Activated naive CD8-positive, alpha-beta T cell treated with anti-CD3 and anti-CD28 coated beads, Interleukin-2, amount 10 ng/mL, durations not matched to agents 7 days and 5 days (primary cell): Measurements from ENCODE around the gene ANKRD36. TPM values are rescaled to one million over a fixed set of nuclear protein-coding genes. Genes with fewer than 3 reads are reported as not detected.
"Not testable (repeated sequence)": the region's sequence is repeated elsewhere in the genome, so short reads cannot be mapped to it uniquely, and the experiment has no call there.

ENCODE experiments used
- ATAC-seq: fragments of 150-1000 bp; cut with Tn5 transposase; one replicate; pipeline ENCODE4 v1.10.0; 2021; ENCODE audit warnings: low read depth, moderate library complexity
- POLR2A ChIA-PET: fragments of 350-600 bp; sonication (Branson Sonifier 250); formaldehyde crosslinking; loops from one replicate; lab custom pipeline; 2021; ENCODE audit warnings: antibody characterized with exemption; lab: Charles Lee
- DNase-seq: peaks from one replicate; pipeline ENCODE4 v3.0.0; 2021
- H3K27ac Mint-ChIP-seq: one replicate; pipeline ENCODE4 v1.8.0; 2022; ENCODE audit warnings: mild to moderate bottlenecking, mixed read lengths
- H3K27me3 Mint-ChIP-seq: one replicate; pipeline ENCODE4 v1.8.0; 2022; ENCODE audit warnings: mild to moderate bottlenecking, moderate library complexity, mixed read lengths
- H3K36me3 Mint-ChIP-seq: one replicate; pipeline ENCODE4 v1.8.0; 2021; ENCODE audit warnings: mild to moderate bottlenecking, mixed read lengths
- H3K4me1 Mint-ChIP-seq: one replicate; pipeline ENCODE4 v1.8.0; 2021; ENCODE audit warnings: mixed read lengths
- H3K4me3 Mint-ChIP-seq: one replicate; pipeline ENCODE4 v1.8.0; 2022; ENCODE audit warnings: mild to moderate bottlenecking, moderate library complexity, mixed read lengths
- H3K9me3 Mint-ChIP-seq: one replicate; pipeline ENCODE4 v1.8.0; 2021; ENCODE audit warnings: mixed read lengths
- total RNA-seq, 2 experiments: library from RNA; stranded (reverse); gene quantifications; one replicate each; pipeline ENCODE4 v1.2.3, GENCODE V29; 2021

Gene ANKRD36
- total RNA-seq, 2 experiments from 2014 or later: 68.9 to 69.3 TPM

- not testable (repeated sequence) for ATAC-seq
Measured at GRCh38 chr2:97168583-97168982, 55.6 kb downstream of the ANKRD36 start.

GRCh38 chr2:97180391-97180790 lies 67.4 kb downstream of the ANKRD36 start:
- DNase-seq, H3K4me1 Mint-ChIP-seq, H3K27me3 Mint-ChIP-seq, ATAC-seq, POLR2A ChIA-PET, H3K27ac Mint-ChIP-seq, H3K4me3 Mint-ChIP-seq, H3K9me3 Mint-ChIP-seq: not testable (repeated sequence)
- H3K36me3 Mint-ChIP-seq: peaks cover 29% of the 10 kb centered on the region

More at GRCh38 chr2:97168583-97168982, 55.6 kb downstream of the ANKRD36 start:
- H3K27ac Mint-ChIP-seq, DNase-seq, POLR2A ChIA-PET, H3K4me1 Mint-ChIP-seq, H3K27me3 Mint-ChIP-seq, H3K4me3 Mint-ChIP-seq: not testable (repeated sequence)
- H3K36me3 Mint-ChIP-seq: peaks cover 35% of the 10 kb centered on the region
- peaks cover 12% of the 10 kb centered on the region for H3K9me3 Mint-ChIP-seq

- POLR2A ChIA-PET, H3K9me3 Mint-ChIP-seq, DNase-seq, H3K4me3 Mint-ChIP-seq, H3K27ac Mint-ChIP-seq, H3K4me1 Mint-ChIP-seq, ATAC-seq, H3K27me3 Mint-ChIP-seq: not testable (repeated sequence)
- peaks cover 36% of the 10 kb centered on the region for H3K36me3 Mint-ChIP-seq
Measured at GRCh38 chr2:97195349-97195748, 82.4 kb downstream of the ANKRD36 start.

GRCh38 chr2:97197251-97197650 lies 84.3 kb downstream of the ANKRD36 start:
- H3K4me3 Mint-ChIP-seq, H3K9me3 Mint-ChIP-seq, ATAC-seq, POLR2A ChIA-PET, H3K27me3 Mint-ChIP-seq, H3K27ac Mint-ChIP-seq, DNase-seq, H3K4me1 Mint-ChIP-seq: not testable (repeated sequence)
- peaks cover 30% of the 10 kb centered on the region for H3K36me3 Mint-ChIP-seq

- H3K4me1 Mint-ChIP-seq: not testable (repeated sequence)
Measured at GRCh38 chr2:97200887-97201286, 87.9 kb downstream of the ANKRD36 start.

GRCh38 chr2:97202643-97203250 lies 89.8 kb downstream of the ANKRD36 start:
- H3K27me3 Mint-ChIP-seq, H3K27ac Mint-ChIP-seq, H3K4me3 Mint-ChIP-seq, POLR2A ChIA-PET, ATAC-seq, H3K9me3 Mint-ChIP-seq, H3K4me1 Mint-ChIP-seq, DNase-seq, H3K36me3 Mint-ChIP-seq: not testable (repeated sequence)

More at GRCh38 chr2:97200887-97201286, 87.9 kb downstream of the ANKRD36 start:
- H3K4me3 Mint-ChIP-seq, H3K27me3 Mint-ChIP-seq, POLR2A ChIA-PET, ATAC-seq, H3K9me3 Mint-ChIP-seq, DNase-seq, H3K27ac Mint-ChIP-seq: not testable (repeated sequence)
- peaks cover 14% of the 10 kb centered on the region for H3K36me3 Mint-ChIP-seq

- Mint-ChIP-seq H3K4me3 (no peak overlapping the region), H3K36me3 (peaks cover 20% of the 10 kb centered on the region), H3K27me3 (no peaks in the 10 kb centered on the region)
Measured at GRCh38 chr2:97210325-97210724, 97.4 kb downstream of the ANKRD36 start.

GRCh38 chr2:97215025-97215424 lies 102.1 kb downstream of the ANKRD36 start:
- H3K4me1 Mint-ChIP-seq, POLR2A ChIA-PET, H3K4me3 Mint-ChIP-seq, H3K9me3 Mint-ChIP-seq, DNase-seq, ATAC-seq, H3K27me3 Mint-ChIP-seq, H3K27ac Mint-ChIP-seq: not testable (repeated sequence)
- H3K36me3 Mint-ChIP-seq: peaks cover 30% of the 10 kb centered on the region

More at GRCh38 chr2:97210325-97210724, 97.4 kb downstream of the ANKRD36 start:
- Mint-ChIP-seq H3K27ac (no peak overlapping the region), H3K9me3 (no peaks in the 10 kb centered on the region), H3K4me1 (no peaks in the 10 kb centered on the region)
- ATAC-seq: no peak
- POLR2A ChIA-PET: no interaction called here
- DNase-seq: no peak

- H3K27me3 Mint-ChIP-seq, POLR2A ChIA-PET, DNase-seq, H3K4me3 Mint-ChIP-seq, H3K4me1 Mint-ChIP-seq, ATAC-seq, H3K27ac Mint-ChIP-seq, H3K9me3 Mint-ChIP-seq: not testable (repeated sequence)
- peaks cover 37% of the 10 kb centered on the region for H3K36me3 Mint-ChIP-seq
Measured at GRCh38 chr2:97230848-97231585, 118.1 kb downstream of the ANKRD36 start.

- H3K36me3 Mint-ChIP-seq: peaks cover 22% of the 10 kb centered on the region
- DNase-seq, ATAC-seq, H3K27ac Mint-ChIP-seq, POLR2A ChIA-PET, H3K27me3 Mint-ChIP-seq, H3K9me3 Mint-ChIP-seq, H3K4me1 Mint-ChIP-seq, H3K4me3 Mint-ChIP-seq: not testable (repeated sequence)
Measured at GRCh38 chr2:97232981-97233380, 120.0 kb downstream of the ANKRD36 start.

GRCh38 chr2:97233660-97234295 lies 120.8 kb downstream of the ANKRD36 start:
- ATAC-seq, H3K9me3 Mint-ChIP-seq, H3K4me1 Mint-ChIP-seq, H3K27ac Mint-ChIP-seq, POLR2A ChIA-PET, DNase-seq, H3K27me3 Mint-ChIP-seq, H3K4me3 Mint-ChIP-seq: not testable (repeated sequence)
- H3K36me3 Mint-ChIP-seq: peaks cover 17% of the 10 kb centered on the region

- not testable (repeated sequence) for H3K27ac Mint-ChIP-seq
Measured at GRCh38 chr2:97261192-97261591, 148.2 kb downstream of the ANKRD36 start.

GRCh38 chr2:97266449-97266848 lies 153.5 kb downstream of the ANKRD36 start:
- H3K27me3 Mint-ChIP-seq, H3K4me1 Mint-ChIP-seq, POLR2A ChIA-PET, ATAC-seq, H3K9me3 Mint-ChIP-seq, H3K27ac Mint-ChIP-seq, H3K4me3 Mint-ChIP-seq, H3K36me3 Mint-ChIP-seq, DNase-seq: not testable (repeated sequence)

More at GRCh38 chr2:97261192-97261591, 148.2 kb downstream of the ANKRD36 start:
- ATAC-seq, H3K4me1 Mint-ChIP-seq, DNase-seq, POLR2A ChIA-PET, H3K9me3 Mint-ChIP-seq, H3K27me3 Mint-ChIP-seq, H3K4me3 Mint-ChIP-seq, H3K36me3 Mint-ChIP-seq: not testable (repeated sequence)
